Spleen (tissue), 11 donors: ENCODE measurements around the gene SLC49A4. TPM values are rescaled to one million over a fixed set of nuclear protein-coding genes. Genes with fewer than 3 reads are reported as not detected.

Experiments used
- DNase-seq: peaks from one replicate; pipeline ENCODE4 v3.0.0-alpha.2; 2020
- H3K27ac ChIP-seq, 8 donors: fragments of 200-600 bp; sonication (generic) in 7 of 8; 1 replicate in 4 of 8; 2 replicates in 4 of 8; pipeline versions ENCODE4 v1.5.0 to v1.8.0; 2016 to 2021; ENCODE audit warnings: inconsistent platforms in 4 of 8, mild to moderate bottlenecking in 4 of 8, moderate library complexity in 1 of 8
- H3K27me3 ChIP-seq, 7 donors: fragments of 200-600 bp; sonication (generic) in 6 of 7; replicated peaks in 1 of 7; 1 replicate in 4 of 7; 2 replicates in 3 of 7; pipeline versions ENCODE4 v1.5.0 to v1.8.0; 2016 to 2021; ENCODE audit warnings: inconsistent platforms in 3 of 7, mild to moderate bottlenecking in 1 of 7
- H3K36me3 ChIP-seq, 6 donors: fragments of 200-600 bp; sonication (generic) in 5 of 6; 1 replicate in 4 of 6; 2 replicates in 2 of 6; pipeline versions ENCODE4 v1.5.0 to v1.8.0; 2016 to 2021; ENCODE audit warnings: inconsistent platforms in 2 of 6
- H3K4me1 ChIP-seq, 6 donors: fragments of 200-600 bp; sonication (generic) in 5 of 6; 1 replicate in 3 of 6; 2 replicates in 3 of 6; pipeline versions ENCODE4 v1.5.0 to v1.8.0; 2016 to 2021; ENCODE audit warnings: inconsistent platforms in 3 of 6
- H3K4me3 ChIP-seq, 8 donors: fragments of 200-600 bp; sonication (generic) in 7 of 8; 1 replicate in 4 of 8; 2 replicates in 4 of 8; pipeline versions ENCODE4 v1.5.0 to v1.8.0; 2016 to 2021; ENCODE audit warnings: inconsistent platforms in 4 of 8, mild to moderate bottlenecking in 4 of 8, moderate library complexity in 2 of 8
- H3K9me3 ChIP-seq, 8 donors: fragments of 200-600 bp; sonication (generic) in 7 of 8; 1 replicate in 4 of 8; 2 replicates in 4 of 8; pipeline versions ENCODE4 v1.5.0 to v1.8.0; 2016 to 2021; ENCODE audit warnings: inconsistent platforms in 4 of 8
- CTCF ChIP-seq, 11 experiments: fragments of 200-600 bp in 7 of 11; fragments of 450-650 bp in 4 of 11; sonication (generic) in 4 of 11; IDR thresholded peaks in 8 of 11; conservative IDR thresholded peaks in 3 of 11; 1 replicate in 7 of 11; 2 replicates in 4 of 11; pipeline versions ENCODE4 v1.4.0 to v1.8.0; 2016 to 2021; ENCODE audit warnings: antibody characterized with exemption in 11 of 11, inconsistent platforms in 4 of 11, mild to moderate bottlenecking in 1 of 11
- POLR2A ChIP-seq, 3 donors: fragments of 450-650 bp; IDR thresholded peaks; one replicate each; pipeline ENCODE4 v1.5.1; 2017; ENCODE audit warnings: antibody characterized with exemption in 3 of 3, mild to moderate bottlenecking in 1 of 3
- POLR2AphosphoS5 ChIP-seq, 3 donors: sonication (generic); formaldehyde crosslinking; IDR thresholded peaks; one replicate each; pipeline ENCODE4 v1.5.1; 2017; ENCODE audit warnings: antibody characterized with exemption in 3 of 3
- WGBS, 5 donors: extraction: QIAGEN DNeasy Blood & Tissue Kit in 3 of 5; methylation state at CpG; one replicate each; pipeline versions ENCODE4 v1.1.5 to v1.1.7; 2013 to 2018; 5-methylcytosine and 5-hydroxymethylcytosine counted together
- intact Hi-C: fragments of 100-400 bp; cut with DNase I; formaldehyde crosslinking; loops from one replicate; pipeline ENCODE4 v1.15.0; 2023; ENCODE audit warnings: low total_unique reads
- polyA plus RNA-seq, 3 donors: library from polyadenylated mRNA; stranded (reverse); fragments of 200-250 nt; gene quantifications; one replicate each; pipeline ENCODE4 v1.2.1, GENCODE V29; 2013
- total RNA-seq, 7 donors: library from RNA; depleted of rRNA in 3 of 7; stranded (reverse); fragments of >200 nt in 3 of 7; fragmentation: NEBNext Ultra II Directional in 4 of 7; extraction: Animal tissue kit (Norgen Biotek cat#: 25700) in 4 of 7; gene quantifications; one replicate each; pipeline versions ENCODE4 v1.1.0 to v1.2.1, GENCODE V29; 2016 to 2021
- donor health status: healthy with polysubstance abuse.
- donor health status: DM: no; HTN: no; CAD: no; lungs with moderate emphysema.
- donor health status: DM: no; HTN: no; CAD: no.
- donor health status: Bipolar disorder and iron deficiency.
- donor health status: healthy.
- donor health status: DM: no; HTN: no; CAD: no.
- donor health status: DM: yes; HTN: yes; CAD: no.

Gene SLC49A4
- total and polyA plus RNA-seq, 10 donors, result 1.3 to 31.8 (median 14.5) TPM

GRCh38 chr3:122903171-122903570, 108.3 kb downstream of the SLC49A4 start:
- H3K4me1 ChIP-seq, result no peaks in the 10 kb centered on the region
- no peaks in the 10 kb centered on the region for H3K36me3 ChIP-seq
- WGBS, 5 donors, result 71 to 78% (median 73%) methylated on average over 4 of the region's 4 CpGs
- peaks cover 0 to 10% (median 0%) of the 10 kb centered on the region in 8 donors for H3K9me3 ChIP-seq
- intact Hi-C loops, result no loop called here
- H3K27me3 ChIP-seq, result no peaks in the 10 kb centered on the region
- TF ChIP-seq POLR2AphosphoS5 (IDR thresholded peaks at IDR 0.05) (no peak), POLR2A (IDR thresholded peaks at IDR 0.05) (no peak), CTCF (IDR thresholded peaks at IDR 0.05 in 8 of 11, conservative IDR thresholded peaks at IDR 0.05 in 3 of 11) (no peak)
- DNase-seq, result no peak
- H3K4me3 ChIP-seq, result no peak overlapping the region
- H3K27ac ChIP-seq, result no peak overlapping the region

GRCh38 chr3:122907471-122907870, 112.6 kb downstream of the SLC49A4 start:
- peaks cover 0 to 10% (median 0%) of the 10 kb centered on the region in 8 donors for H3K9me3 ChIP-seq
- peaks cover 0 to 18% (median 6%) of the 10 kb centered on the region in 7 donors for H3K27me3 ChIP-seq
- no peak for TF ChIP-seq POLR2A (IDR thresholded peaks at IDR 0.05)
- TF ChIP-seq POLR2AphosphoS5 (IDR thresholded peaks at IDR 0.05), result no peak
- no peak for TF ChIP-seq CTCF (IDR thresholded peaks at IDR 0.05 in 8 of 11, conservative IDR thresholded peaks at IDR 0.05 in 3 of 11)
- H3K27ac ChIP-seq, result no peak overlapping the region
- 90 to 97% (median 94%) methylated on average over 1 to 4 of the region's 4 CpGs for WGBS, 5 donors
- intact Hi-C loops, result no loop called here
- DNase-seq, result no peak
- no peaks in the 10 kb centered on the region for H3K36me3 ChIP-seq
- no peaks in the 10 kb centered on the region for H3K4me1 ChIP-seq
- H3K4me3 ChIP-seq, result no peak overlapping the region

- H3K36me3 ChIP-seq, result no peaks in the 10 kb centered on the region
- no peak for TF ChIP-seq CTCF (IDR thresholded peaks at IDR 0.05 in 8 of 11, conservative IDR thresholded peaks at IDR 0.05 in 3 of 11)
- TF ChIP-seq POLR2AphosphoS5 (IDR thresholded peaks at IDR 0.05), result no peak
- no peak for TF ChIP-seq POLR2A (IDR thresholded peaks at IDR 0.05)
- no peak for DNase-seq
- H3K27me3 ChIP-seq, result peaks cover 0 to 26% (median 13%) of the 10 kb centered on the region in 7 donors
- no peak overlapping the region for H3K4me3 ChIP-seq
- H3K27ac ChIP-seq, result no peak overlapping the region
- intact Hi-C loops, result no loop called here
- peaks cover 0 to 3% (median 0%) of the 10 kb centered on the region in 6 donors for H3K4me1 ChIP-seq
- WGBS, 5 donors, result 80 to 93% (median 86%) methylated on average over 3 of the region's 3 CpGs
- peaks cover 0 to 10% (median 0%) of the 10 kb centered on the region in 8 donors for H3K9me3 ChIP-seq
These were observed 113.4 kb downstream of the SLC49A4 start for GRCh38 chr3:122908251-122908650.

- Histone ChIP-seq H3K36me3 (no peaks in the 10 kb centered on the region), H3K9me3 (no peaks in the 10 kb centered on the region), H3K4me3 (no peak overlapping the region), H3K27me3 (peaks cover 0 to 31% (median 17%) of the 10 kb centered on the region in 7 donors), H3K4me1 (peaks cover 0 to 9% (median 0%) of the 10 kb centered on the region in 6 donors), H3K27ac (no peak overlapping the region)
- WGBS, 5 donors, result 87 to 98% (median 94%) methylated on average over 5 to 16 of the region's 16 CpGs
- intact Hi-C loops, result no loop called here
- DNase-seq, result no peak
- TF ChIP-seq POLR2AphosphoS5 (IDR thresholded peaks at IDR 0.05) (no peak), POLR2A (IDR thresholded peaks at IDR 0.05) (no peak), CTCF (IDR thresholded peaks at IDR 0.05 in 8 of 11, conservative IDR thresholded peaks at IDR 0.05 in 3 of 11) (no peak)
These were observed 117.0 kb downstream of the SLC49A4 start for GRCh38 chr3:122911901-122912300.
